Left lobe of liver (tissue), 2 donors: ENCODE data around the gene BMP4. TPM values are rescaled to one million over a fixed set of nuclear protein-coding genes. Genes with fewer than 3 reads are reported as not detected.

Experiments
- ATAC-seq: fragments of 200-7000 bp; cut with Tn5 transposase; one replicate; pipeline ENCODE4 v1.9.1; 2020; ENCODE audit warnings: mild to moderate bottlenecking, moderate library complexity
- DNase-seq: peaks from one replicate; pipeline ENCODE4 v3.0.0-alpha.2; 2020; ENCODE audit warnings: low spot score
- total RNA-seq: library from RNA; stranded (reverse); gene quantifications from one replicate; pipeline ENCODE4 v1.2.1, GENCODE V29; 2021
- donor health status: DM: no; HTN: no; CAD: no; lungs with moderate emphysema.
- donor health status: DM: no; HTN: yes; CAD: no.

The BMP4 gene
- total RNA-seq, 1 donor from 2014 or later, result 2.5 TPM

- ATAC-seq (no peak), DNase-seq (no peak)
Measured at GRCh38 chr14:53947452-53948204, 9.0 kb downstream of the BMP4 start.

- ATAC-seq (no peak), DNase-seq (no peak)
Measured at GRCh38 chr14:53947094-53947445, 9.6 kb downstream of the BMP4 start.

GRCh38 chr14:53946404-53947093 lies 10.1 kb downstream of the BMP4 start:
- ATAC-seq, result peak; percentile 83

DNA sequence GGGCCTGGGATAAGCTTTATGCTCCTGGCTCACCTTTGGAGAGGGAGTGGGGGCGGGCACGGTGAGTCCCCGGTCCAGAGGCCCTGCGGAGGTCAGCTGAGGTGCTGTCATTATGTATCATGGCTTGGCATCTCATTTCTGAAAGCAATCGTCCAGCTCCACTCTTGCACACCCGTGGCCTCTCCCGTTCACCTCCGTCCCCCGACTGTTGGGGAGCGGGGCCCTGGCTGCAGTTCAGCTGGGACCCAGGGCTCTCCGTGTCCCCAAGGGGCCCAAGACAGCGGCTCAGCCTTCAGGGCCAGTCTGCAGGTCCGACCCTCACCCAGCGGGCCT lies 10.6 kb downstream of the BMP4 start:
- DNase-seq, result no peak
- ATAC-seq, result no peak

More at GRCh38 chr14:53946404-53947093, 10.1 kb downstream of the BMP4 start:
- DNase-seq, result peak; percentile 52

DNA sequence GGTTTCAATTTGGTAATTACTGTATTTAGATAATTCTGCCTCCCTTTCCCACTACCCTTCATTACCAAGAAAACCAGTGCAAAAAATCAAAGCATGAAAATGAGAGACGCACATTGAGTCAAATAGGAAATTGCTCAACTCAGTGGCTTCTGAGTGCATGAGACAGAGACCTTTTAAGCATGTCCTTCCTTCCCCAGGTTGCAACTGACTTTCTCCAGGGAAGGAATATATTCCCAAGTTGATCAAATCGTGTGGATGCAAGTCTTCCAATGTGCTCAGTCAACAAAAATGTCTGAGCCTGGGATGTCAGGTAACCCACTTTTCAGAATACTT lies 12.9 kb downstream of the BMP4 start:
- no peak for DNase-seq
- no peak for ATAC-seq

GRCh38 chr14:53942970-53943750 lies 13.5 kb downstream of the BMP4 start:
- DNase-seq (no peak), ATAC-seq (peak; percentile 65)

GRCh38 chr14:53938136-53938837 lies 18.3 kb downstream of the BMP4 start:
- ATAC-seq (no peak), DNase-seq (no peak)

GRCh38 chr14:53934778-53935414 lies 21.7 kb downstream of the BMP4 start:
- no peak for ATAC-seq
- DNase-seq, result no peak

GRCh38 chr14:53932966-53933365 lies 23.7 kb downstream of the BMP4 start:
- ATAC-seq, result no peak

DNA sequence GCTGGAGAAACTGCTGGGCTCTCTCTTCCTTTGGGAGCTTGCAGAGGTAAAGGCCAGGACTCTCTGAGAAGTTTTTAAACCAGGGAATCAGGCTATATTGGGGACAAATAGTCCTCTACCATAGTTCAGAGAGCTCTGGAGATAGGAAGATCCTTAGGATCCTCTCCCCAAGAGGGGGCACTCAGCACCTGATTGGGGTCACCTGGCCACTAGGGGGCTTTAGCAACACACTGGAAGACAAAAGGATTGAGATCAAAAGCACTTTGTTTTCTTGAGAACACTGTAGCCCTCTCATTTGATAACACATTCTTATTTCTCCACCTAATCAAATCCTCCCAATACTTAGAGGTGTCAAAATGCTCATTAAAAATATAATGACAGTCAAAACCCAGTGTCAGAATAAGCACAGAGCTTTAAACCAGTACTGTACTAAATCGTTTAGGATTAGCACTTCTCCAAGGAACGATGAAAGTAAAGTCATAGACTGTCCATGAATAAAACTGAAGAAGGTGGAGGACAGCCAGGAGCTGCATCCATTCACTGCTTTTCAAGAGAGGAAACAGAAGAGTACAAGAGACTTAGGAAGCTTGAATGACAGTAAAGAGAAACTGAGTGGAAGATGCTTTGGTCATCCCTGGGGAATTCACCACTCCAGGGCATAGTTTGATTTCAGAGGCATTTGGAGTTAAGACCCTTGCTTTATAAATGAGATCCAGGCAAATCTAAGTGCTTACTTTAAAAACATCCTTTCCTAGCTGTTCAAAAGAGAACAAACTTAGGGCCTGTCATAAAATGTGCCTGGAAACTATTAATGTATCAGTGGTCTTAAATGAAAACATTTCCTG lies 26.5 kb downstream of the BMP4 start:
- ATAC-seq, result peak; percentile 76
- no peak for DNase-seq

More at GRCh38 chr14:53932966-53933365, 23.7 kb downstream of the BMP4 start:
- no peak for DNase-seq

- ATAC-seq, result no peak
Measured at GRCh38 chr14:53927171-53927570, 29.5 kb downstream of the BMP4 start.

GRCh38 chr14:53925201-53925766 lies 31.3 kb downstream of the BMP4 start:
- ATAC-seq (no peak), DNase-seq (no peak)

More at GRCh38 chr14:53927171-53927570, 29.5 kb downstream of the BMP4 start:
- DNase-seq, result no peak

DNA sequence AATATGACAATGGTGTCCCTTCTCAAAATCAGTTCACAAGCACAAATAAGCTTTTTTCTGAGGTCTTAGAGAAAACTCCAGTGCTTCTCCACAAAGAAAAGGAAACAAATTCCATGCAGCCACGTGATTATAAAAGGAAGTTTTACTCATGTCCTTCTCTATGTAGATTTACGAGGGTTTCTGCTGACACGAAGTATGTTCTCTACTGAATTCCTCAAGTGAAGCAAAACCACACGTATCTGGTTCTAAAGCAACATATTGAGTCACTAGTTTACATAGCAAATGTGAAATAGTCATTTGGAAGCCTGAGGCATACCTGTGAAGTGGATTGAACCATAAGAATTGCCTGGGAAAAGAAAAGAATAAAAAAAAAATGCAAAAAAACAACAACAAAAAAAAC lies 31.9 kb downstream of the BMP4 start:
- DNase-seq (no peak), ATAC-seq (no peak)

DNA sequence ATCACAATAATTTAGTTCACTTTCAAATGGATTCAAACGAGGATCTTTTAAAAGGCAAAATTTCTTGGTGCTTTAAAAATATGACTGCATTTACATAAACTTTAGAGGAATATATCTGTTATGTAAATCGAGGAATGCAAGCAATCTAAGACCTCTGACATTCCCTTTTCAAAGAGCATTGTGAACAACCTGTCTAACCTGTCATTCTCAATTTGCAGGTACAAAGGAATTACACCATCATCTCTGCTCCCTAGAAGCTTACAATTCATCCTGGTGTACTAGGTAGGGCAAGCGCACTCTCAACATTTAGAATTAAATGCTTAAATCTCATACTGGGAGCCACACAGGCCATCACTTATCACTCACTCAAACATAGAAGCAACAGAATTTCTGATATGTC lies 35.6 kb downstream of the BMP4 start:
- ATAC-seq, result no peak
- DNase-seq, result no peak

- DNase-seq (no peak), ATAC-seq (no peak)
Measured at GRCh38 chr14:53916239-53916638, 40.4 kb downstream of the BMP4 start.

DNA sequence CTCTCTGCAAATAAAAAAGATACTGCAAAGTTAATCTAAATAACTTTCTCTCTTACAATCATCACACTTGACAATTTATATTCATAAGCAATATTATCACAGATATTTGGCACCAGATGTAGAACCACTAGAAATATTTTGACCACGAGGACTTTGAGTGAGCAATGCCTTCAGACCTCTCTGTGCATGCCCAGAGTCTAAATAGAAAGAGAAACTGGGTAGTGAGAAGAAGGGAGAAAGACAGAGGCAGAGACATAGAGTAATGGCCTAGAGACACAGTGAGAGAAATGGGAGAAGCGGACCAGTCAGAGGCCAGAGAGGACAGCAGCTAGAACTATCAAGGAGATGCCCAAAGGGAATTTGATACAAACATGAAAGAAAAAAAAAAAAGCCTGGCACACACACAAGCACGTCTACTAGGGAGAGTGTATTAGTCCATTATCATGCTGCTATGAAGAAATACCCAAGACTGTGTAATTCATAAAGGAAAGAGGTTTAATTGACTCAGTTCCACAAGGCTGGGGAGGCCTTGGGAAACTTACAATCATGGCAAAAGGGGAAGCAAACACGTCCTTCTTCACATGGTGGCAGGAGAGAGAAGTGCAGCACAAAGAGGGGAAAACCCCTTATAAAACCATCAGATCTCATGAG lies 41.1 kb downstream of the BMP4 start:
- ATAC-seq (no peak), DNase-seq (no peak)

GRCh38 chr14:53912021-53912420 lies 44.6 kb downstream of the BMP4 start:
- ATAC-seq, result no peak
- no peak for DNase-seq

- DNase-seq, result no peak
- no peak for ATAC-seq
Measured at GRCh38 chr14:53908416-53908815, 48.2 kb downstream of the BMP4 start.

GRCh38 chr14:53902307-53902706 lies 54.3 kb downstream of the BMP4 start:
- DNase-seq, result no peak
- no peak for ATAC-seq
